ENCODE data around the gene ATF2.

Gene ATF2

GRCh38 chr2:175066411-175066810 lies 101.6 kb downstream of the ATF2 start:
- Histone ChIP-seq H3K4me1 (ENCODE audit: control insufficient read depth, insufficient read depth, low read length) (no peaks in the 10 kb centered on the region), H3K27me3 (ENCODE audit: control insufficient read depth, insufficient read depth, low read length) (no peaks in the 10 kb centered on the region), H3K9ac (ENCODE audit: low read length) (no peak overlapping the region), H3K4me3 (ENCODE audit: low read length) (no peak overlapping the region), H3K9me3 (ENCODE audit: control insufficient read depth, low read length) (no peaks in the 10 kb centered on the region), H3K36me3 (ENCODE audit: control insufficient read depth, insufficient read depth, low read length) (no peaks in the 10 kb centered on the region)

GRCh38 chr2:175064797-175065196 lies 103.2 kb downstream of the ATF2 start:
- Histone ChIP-seq H3K9ac (ENCODE audit: low read length) (no peak overlapping the region), H3K4me3 (ENCODE audit: low read length) (no peak overlapping the region), H3K36me3 (ENCODE audit: control insufficient read depth, insufficient read depth, low read length) (no peaks in the 10 kb centered on the region), H3K9me3 (ENCODE audit: control insufficient read depth, low read length) (no peaks in the 10 kb centered on the region), H3K27me3 (ENCODE audit: control insufficient read depth, insufficient read depth, low read length) (no peaks in the 10 kb centered on the region), H3K4me1 (ENCODE audit: control insufficient read depth, insufficient read depth, low read length) (no peaks in the 10 kb centered on the region)

DNA sequence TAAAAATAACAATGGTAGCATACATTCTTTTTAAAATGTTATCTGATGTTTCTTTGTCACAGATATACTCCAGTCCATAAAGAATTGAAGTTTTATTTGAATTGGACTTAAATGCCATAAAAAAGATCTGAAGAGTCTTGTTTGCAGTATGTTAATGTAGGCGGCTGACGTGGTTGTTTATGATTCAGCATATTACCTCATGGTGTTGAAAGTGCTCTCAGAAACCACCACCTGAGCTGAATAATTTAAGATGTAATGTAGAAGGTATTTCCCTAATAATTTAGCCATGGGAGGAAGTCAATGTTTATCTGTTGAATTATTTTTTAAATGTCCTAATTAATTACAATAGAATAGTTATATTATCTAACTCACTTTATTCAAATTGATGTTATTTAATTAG lies 104.3 kb downstream of the ATF2 start:
- Histone ChIP-seq H3K9me3 (ENCODE audit: control insufficient read depth, low read length) (no peaks in the 10 kb centered on the region), H3K9ac (ENCODE audit: low read length) (no peak overlapping the region), H3K27me3 (ENCODE audit: control insufficient read depth, insufficient read depth, low read length) (no peaks in the 10 kb centered on the region), H3K36me3 (ENCODE audit: control insufficient read depth, insufficient read depth, low read length) (no peaks in the 10 kb centered on the region), H3K4me3 (ENCODE audit: low read length) (no peak overlapping the region), H3K4me1 (ENCODE audit: control insufficient read depth, insufficient read depth, low read length) (no peaks in the 10 kb centered on the region)

DNA sequence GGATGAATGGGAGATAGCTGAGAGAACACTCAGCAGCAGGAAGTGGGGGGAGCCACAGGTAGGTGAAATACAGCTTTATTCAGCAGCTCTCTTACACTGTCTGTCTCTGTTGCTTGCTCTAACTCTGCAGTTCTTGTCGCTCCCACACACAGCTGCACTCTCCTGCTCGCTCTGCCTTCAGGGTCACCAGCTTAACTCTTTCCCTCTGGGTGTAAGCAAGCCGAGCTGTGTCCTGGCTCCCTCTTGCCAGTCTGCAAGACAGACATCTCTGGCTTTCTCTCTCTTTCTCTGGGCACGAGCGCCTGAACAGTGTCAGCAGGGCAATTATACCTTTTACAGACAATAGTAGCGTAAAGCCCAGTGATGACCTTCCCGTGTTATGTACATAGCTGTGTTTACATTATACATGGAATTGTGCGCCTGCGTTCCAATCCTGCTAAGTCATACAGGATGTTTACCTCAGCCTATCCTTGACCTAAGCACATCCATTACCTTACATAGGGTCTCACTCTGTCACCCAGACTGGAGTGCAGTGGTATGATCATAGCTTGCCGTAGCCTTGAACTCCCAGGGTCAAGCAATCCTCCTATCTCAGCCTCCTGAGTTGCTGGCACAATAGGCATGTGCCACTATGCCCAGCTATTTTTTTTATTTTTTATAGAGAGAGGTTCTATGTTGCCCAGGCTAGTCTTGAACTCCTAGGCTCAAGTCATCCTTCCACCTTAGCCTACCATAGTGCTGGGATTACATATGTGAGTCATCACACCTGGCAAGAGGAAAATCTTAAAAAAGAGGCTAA lies 105.0 kb downstream of the ATF2 start:
- no peaks in the 10 kb centered on the region for H3K36me3 ChIP-seq (ENCODE audit: control insufficient read depth, insufficient read depth, low read length)
- H3K9me3 ChIP-seq (ENCODE audit: control insufficient read depth, low read length): no peaks in the 10 kb centered on the region
- H3K4me3 ChIP-seq (ENCODE audit: low read length): no peak overlapping the region
- no peak overlapping the region for H3K9ac ChIP-seq (ENCODE audit: low read length)
- H3K4me1 ChIP-seq (ENCODE audit: control insufficient read depth, insufficient read depth, low read length): no peaks in the 10 kb centered on the region
- H3K27me3 ChIP-seq (ENCODE audit: control insufficient read depth, insufficient read depth, low read length): no peaks in the 10 kb centered on the region

DNA sequence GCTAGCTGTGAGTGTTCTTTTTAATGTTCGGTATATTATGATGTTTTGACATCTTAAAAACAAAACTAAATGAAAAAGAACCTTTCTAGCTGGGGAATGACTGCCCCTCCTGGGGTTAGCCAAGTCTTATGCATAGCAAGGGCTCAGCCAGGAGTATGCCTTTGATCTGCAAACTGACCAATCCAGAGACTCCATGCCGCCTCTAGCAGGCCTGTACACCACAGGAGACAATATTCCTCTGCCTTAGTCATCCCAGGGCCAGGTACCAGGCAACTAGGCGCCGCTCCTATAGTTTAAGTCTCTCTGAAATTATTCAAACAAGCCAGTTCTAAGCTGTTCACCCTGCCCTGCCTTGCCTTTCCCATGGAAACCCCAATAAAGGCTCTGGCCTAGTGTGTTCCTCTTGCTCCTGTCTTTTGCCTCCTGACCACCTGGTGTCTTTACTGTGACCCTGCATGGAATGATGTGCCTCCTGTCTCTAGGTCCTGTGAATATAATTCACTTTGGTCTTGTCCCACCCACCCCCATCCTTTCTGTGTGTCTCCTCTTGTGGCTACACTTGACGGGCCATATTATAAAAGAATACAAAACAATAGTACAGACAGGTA lies 110.8 kb downstream of the ATF2 start:
- no peaks in the 10 kb centered on the region for H3K4me1 ChIP-seq (ENCODE audit: control insufficient read depth, insufficient read depth, low read length)
- H3K9me3 ChIP-seq (ENCODE audit: control insufficient read depth, low read length): no peaks in the 10 kb centered on the region
- no peaks in the 10 kb centered on the region for H3K27me3 ChIP-seq (ENCODE audit: control insufficient read depth, insufficient read depth, low read length)
- H3K36me3 ChIP-seq (ENCODE audit: control insufficient read depth, insufficient read depth, low read length): no peaks in the 10 kb centered on the region
- no peak overlapping the region for H3K4me3 ChIP-seq (ENCODE audit: low read length)
- H3K9ac ChIP-seq (ENCODE audit: low read length): no peak overlapping the region

DNA sequence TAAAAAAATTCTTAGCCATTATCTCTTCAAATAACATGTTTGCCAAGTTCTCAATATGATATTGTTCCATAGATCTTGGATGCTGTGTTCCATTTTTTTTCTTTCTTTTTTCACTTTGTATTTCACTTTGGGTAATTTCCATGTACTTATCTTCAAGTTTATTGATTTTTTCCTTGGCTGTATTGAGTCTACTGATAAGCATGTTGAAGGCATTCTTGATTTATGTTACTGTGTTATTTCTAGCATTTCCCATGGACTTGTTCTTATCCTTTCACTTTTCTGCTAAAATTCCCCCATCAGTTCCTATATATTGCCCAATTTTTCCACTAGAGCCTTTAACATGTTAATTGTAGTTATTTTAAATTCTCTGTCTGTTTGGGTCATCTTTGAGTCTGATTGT lies 112.0 kb downstream of the ATF2 start:
- Histone ChIP-seq H3K36me3 (ENCODE audit: control insufficient read depth, insufficient read depth, low read length) (no peaks in the 10 kb centered on the region), H3K27me3 (ENCODE audit: control insufficient read depth, insufficient read depth, low read length) (no peaks in the 10 kb centered on the region), H3K4me3 (ENCODE audit: low read length) (no peak overlapping the region), H3K9me3 (ENCODE audit: control insufficient read depth, low read length) (no peaks in the 10 kb centered on the region), H3K9ac (ENCODE audit: low read length) (no peak overlapping the region), H3K4me1 (ENCODE audit: control insufficient read depth, insufficient read depth, low read length) (no peaks in the 10 kb centered on the region)

DNA sequence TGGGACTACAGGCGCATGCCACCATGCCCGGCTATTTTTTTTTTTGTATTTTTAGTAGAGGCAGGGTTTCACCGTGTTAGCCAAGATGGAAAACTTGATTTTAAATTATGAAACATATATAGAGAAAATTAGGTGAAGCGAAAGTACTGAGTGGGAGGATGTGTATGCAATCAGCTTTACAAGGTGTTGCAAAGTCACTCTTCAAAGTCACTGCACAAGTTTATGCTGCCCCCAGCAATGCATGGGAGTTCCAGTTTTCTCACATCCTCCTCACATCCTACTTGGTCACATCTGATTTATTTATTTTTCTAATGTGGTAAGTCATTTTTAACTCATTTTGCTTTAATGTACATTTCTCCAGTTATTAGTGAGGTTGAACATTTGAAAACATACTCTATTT lies 113.7 kb downstream of the ATF2 start:
- no peak overlapping the region for H3K9ac ChIP-seq (ENCODE audit: low read length)
- no peaks in the 10 kb centered on the region for H3K4me1 ChIP-seq (ENCODE audit: control insufficient read depth, insufficient read depth, low read length)
- H3K36me3 ChIP-seq (ENCODE audit: control insufficient read depth, insufficient read depth, low read length): no peaks in the 10 kb centered on the region
- H3K4me3 ChIP-seq (ENCODE audit: low read length): no peak overlapping the region
- no peaks in the 10 kb centered on the region for H3K9me3 ChIP-seq (ENCODE audit: control insufficient read depth, low read length)
- H3K27me3 ChIP-seq (ENCODE audit: control insufficient read depth, insufficient read depth, low read length): no peaks in the 10 kb centered on the region

GRCh38 chr2:175049661-175050060 lies 118.3 kb downstream of the ATF2 start:
- Histone ChIP-seq H3K9me3 (ENCODE audit: control insufficient read depth, low read length) (no peaks in the 10 kb centered on the region), H3K9ac (ENCODE audit: low read length) (no peak overlapping the region)

GRCh38 chr2:175048275-175048674 lies 119.7 kb downstream of the ATF2 start:
- no peaks in the 10 kb centered on the region for H3K4me1 ChIP-seq (ENCODE audit: control insufficient read depth, insufficient read depth, low read length)
- no peaks in the 10 kb centered on the region for H3K27me3 ChIP-seq (ENCODE audit: control insufficient read depth, insufficient read depth, low read length)
- no peaks in the 10 kb centered on the region for H3K36me3 ChIP-seq (ENCODE audit: control insufficient read depth, insufficient read depth, low read length)
- H3K9me3 ChIP-seq (ENCODE audit: control insufficient read depth, low read length): no peaks in the 10 kb centered on the region
- no peak overlapping the region for H3K4me3 ChIP-seq (ENCODE audit: low read length)
- no peak overlapping the region for H3K9ac ChIP-seq (ENCODE audit: low read length)

More at GRCh38 chr2:175049661-175050060, 118.3 kb downstream of the ATF2 start:
- Histone ChIP-seq H3K27me3 (ENCODE audit: control insufficient read depth, insufficient read depth, low read length) (no peaks in the 10 kb centered on the region), H3K36me3 (ENCODE audit: control insufficient read depth, insufficient read depth, low read length) (no peaks in the 10 kb centered on the region), H3K4me3 (ENCODE audit: low read length) (no peak overlapping the region), H3K4me1 (ENCODE audit: control insufficient read depth, insufficient read depth, low read length) (no peaks in the 10 kb centered on the region)

DNA sequence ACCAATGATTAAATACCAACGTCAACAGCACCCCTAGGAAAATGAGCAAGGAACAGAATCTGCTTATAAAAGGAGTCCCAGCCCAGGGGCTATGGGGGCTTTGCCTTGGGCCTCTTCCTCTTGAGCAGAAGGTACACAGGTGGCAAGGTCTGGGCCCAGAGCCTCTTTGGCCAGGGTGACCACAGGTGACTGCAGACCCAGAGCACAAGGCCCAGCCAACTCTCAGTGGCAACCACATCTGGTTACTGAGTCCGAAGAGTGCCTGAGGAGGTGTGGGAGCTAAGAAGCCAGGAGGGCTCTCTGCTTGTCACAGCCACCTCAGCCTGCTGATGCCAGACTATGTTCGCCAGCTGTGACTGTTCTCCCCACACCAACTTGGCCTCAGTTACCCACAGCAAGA lies 128.5 kb downstream of the ATF2 start:
- Histone ChIP-seq H3K4me3 (ENCODE audit: low read length) (no peak overlapping the region), H3K36me3 (ENCODE audit: control insufficient read depth, insufficient read depth, low read length) (no peaks in the 10 kb centered on the region), H3K9ac (ENCODE audit: low read length) (no peak overlapping the region), H3K27me3 (ENCODE audit: control insufficient read depth, insufficient read depth, low read length) (no peaks in the 10 kb centered on the region), H3K9me3 (ENCODE audit: control insufficient read depth, low read length) (no peaks in the 10 kb centered on the region), H3K4me1 (ENCODE audit: control insufficient read depth, insufficient read depth, low read length) (no peaks in the 10 kb centered on the region)

DNA sequence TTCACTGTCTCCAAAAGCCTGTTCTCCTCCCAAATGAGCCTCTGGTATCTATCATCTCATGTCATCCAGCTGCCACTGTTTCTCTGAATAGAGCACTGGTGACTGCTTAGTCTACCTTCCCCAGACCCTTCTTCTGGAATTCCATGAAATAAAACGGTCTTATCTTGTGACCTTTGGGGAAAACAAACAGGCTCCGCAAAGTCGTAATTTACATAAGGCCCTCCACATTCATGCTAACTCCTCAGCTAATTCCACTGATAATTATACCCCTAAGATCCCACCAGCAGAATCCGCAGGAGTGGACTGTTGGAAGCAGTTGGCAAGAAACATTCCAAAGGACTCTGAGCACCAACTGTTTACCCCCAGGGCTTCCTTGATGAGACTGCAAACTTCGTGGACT lies 129.0 kb downstream of the ATF2 start:
- Histone ChIP-seq H3K27me3 (ENCODE audit: control insufficient read depth, insufficient read depth, low read length) (no peaks in the 10 kb centered on the region), H3K4me3 (ENCODE audit: low read length) (no peak overlapping the region), H3K4me1 (ENCODE audit: control insufficient read depth, insufficient read depth, low read length) (no peaks in the 10 kb centered on the region), H3K9ac (ENCODE audit: low read length) (no peak overlapping the region), H3K36me3 (ENCODE audit: control insufficient read depth, insufficient read depth, low read length) (no peaks in the 10 kb centered on the region), H3K9me3 (ENCODE audit: control insufficient read depth, low read length) (no peaks in the 10 kb centered on the region)

GRCh38 chr2:175037941-175038340 lies 130.1 kb downstream of the ATF2 start:
- Histone ChIP-seq H3K4me3 (ENCODE audit: low read length) (no peak overlapping the region), H3K4me1 (ENCODE audit: control insufficient read depth, insufficient read depth, low read length) (no peaks in the 10 kb centered on the region), H3K36me3 (ENCODE audit: control insufficient read depth, insufficient read depth, low read length) (no peaks in the 10 kb centered on the region), H3K9me3 (ENCODE audit: control insufficient read depth, low read length) (no peaks in the 10 kb centered on the region), H3K27me3 (ENCODE audit: control insufficient read depth, insufficient read depth, low read length) (no peaks in the 10 kb centered on the region), H3K9ac (ENCODE audit: low read length) (no peak overlapping the region)

Data from mucosa of stomach (tissue), 1 donor.